HG02678 (cell line): ENCODE results near the gene KRCC1.
"Not testable (repeated sequence)": the region's sequence is repeated elsewhere in the genome, so short reads cannot be mapped to it uniquely, and the experiment has no call there.

Experiments used
- ATAC-seq: cut with Tn5 transposase; IDR thresholded peaks from one replicate; pipeline ENCODE4 v1.9.1; 2021; ENCODE audit warnings: mild to moderate bottlenecking, moderate library complexity; ENCODE audit not compliant: unreplicated experiment

The KRCC1 gene

GRCh38 chr2:88048541-88048940 is 7.0 kb downstream of the KRCC1 start:
- ATAC-seq, result no peak

- ATAC-seq, result not testable (repeated sequence)
Measured at GRCh38 chr2:88045561-88045960, 10.0 kb downstream of the KRCC1 start.

GRCh38 chr2:88042476-88042875 is 13.1 kb downstream of the KRCC1 start:
- ATAC-seq, result no peak

GRCh38 chr2:88038263-88039105 is 17.1 kb downstream of the KRCC1 start:
- ATAC-seq, result no peak

- no peak for ATAC-seq
Measured at GRCh38 chr2:88036606-88037005, 19.0 kb downstream of the KRCC1 start.

- ATAC-seq, result no peak
Measured at GRCh38 chr2:88036182-88036581, 19.4 kb downstream of the KRCC1 start.

GRCh38 chr2:88032070-88032702 is 23.4 kb downstream of the KRCC1 start:
- ATAC-seq, result no peak

- no peak for ATAC-seq
Measured at GRCh38 chr2:88028931-88029330, 26.7 kb downstream of the KRCC1 start.

- ATAC-seq, result peak; percentile 70
Measured at GRCh38 chr2:88027697-88028389, 27.7 kb downstream of the KRCC1 start.

- ATAC-seq, result no peak
Measured at GRCh38 chr2:88024509-88024908, 31.1 kb downstream of the KRCC1 start.

GRCh38 chr2:88022669-88022921 is 33.0 kb downstream of the KRCC1 start:
- no peak for ATAC-seq

- ATAC-seq, result no peak
Measured at GRCh38 chr2:88019985-88020384, 35.6 kb downstream of the KRCC1 start.

GRCh38 chr2:88018909-88019308 is 36.7 kb downstream of the KRCC1 start:
- ATAC-seq, result no peak

GRCh38 chr2:88018077-88018805 is 37.3 kb downstream of the KRCC1 start:
- not testable (repeated sequence) for ATAC-seq

- not testable (repeated sequence) for ATAC-seq
Measured at GRCh38 chr2:88017780-88018038, 37.9 kb downstream of the KRCC1 start.

- peak; percentile 68 for ATAC-seq
Measured at GRCh38 chr2:88016960-88017779, 38.4 kb downstream of the KRCC1 start.

GRCh38 chr2:88016086-88016959 is 39.3 kb downstream of the KRCC1 start, which contains the start of gene RNU2-63P:
TSS of gene RNU2-63P (minus strand) at chr2:88016547.
- ATAC-seq, result peak; percentile 84

GRCh38 chr2:88011011-88011410 is 44.6 kb downstream of the KRCC1 start:
- no peak for ATAC-seq

- no peak for ATAC-seq
Measured at GRCh38 chr2:88010136-88010535, 45.4 kb downstream of the KRCC1 start.
